Measurements from ENCODE around the gene CNTN1. TPM values are rescaled to one million over a fixed set of nuclear protein-coding genes. Genes with fewer than 3 reads are reported as not detected.

CNTN1 gene
- polyA plus RNA-seq, 1 donor from 2014 or later: 101 TPM

DNA sequence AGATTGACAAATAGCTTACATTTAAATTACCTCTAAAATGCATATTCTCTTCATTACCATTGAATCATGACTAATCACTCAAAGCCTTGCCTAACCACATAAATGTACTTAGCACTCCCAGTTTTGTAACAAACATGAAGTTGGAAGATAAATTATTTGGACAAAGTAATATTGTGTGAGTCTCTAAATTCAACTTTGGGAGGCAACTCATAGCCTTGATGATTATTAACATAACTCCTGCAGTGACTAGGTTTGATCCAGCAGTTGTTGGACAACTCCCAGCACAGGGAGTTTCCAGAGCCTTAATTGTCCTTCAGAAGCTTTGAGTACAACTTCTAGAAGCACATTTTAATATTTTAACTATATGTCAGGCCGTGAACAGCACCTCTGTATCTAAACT is 342.4 kb downstream of the CNTN1 start:
- H3K27ac ChIP-seq (ENCODE audit: low read length): no peak overlapping the region
- TF ChIP-seq RAD21 (conservative IDR thresholded peaks at IDR 0.05): no peak
- no peak for TF ChIP-seq EZH2 (IDR thresholded peaks at IDR 0.05; ENCODE audit: borderline replicate concordance, insufficient read depth, low read length, poor library complexity, severe bottlenecking)
- TF ChIP-seq, protein P1, sequence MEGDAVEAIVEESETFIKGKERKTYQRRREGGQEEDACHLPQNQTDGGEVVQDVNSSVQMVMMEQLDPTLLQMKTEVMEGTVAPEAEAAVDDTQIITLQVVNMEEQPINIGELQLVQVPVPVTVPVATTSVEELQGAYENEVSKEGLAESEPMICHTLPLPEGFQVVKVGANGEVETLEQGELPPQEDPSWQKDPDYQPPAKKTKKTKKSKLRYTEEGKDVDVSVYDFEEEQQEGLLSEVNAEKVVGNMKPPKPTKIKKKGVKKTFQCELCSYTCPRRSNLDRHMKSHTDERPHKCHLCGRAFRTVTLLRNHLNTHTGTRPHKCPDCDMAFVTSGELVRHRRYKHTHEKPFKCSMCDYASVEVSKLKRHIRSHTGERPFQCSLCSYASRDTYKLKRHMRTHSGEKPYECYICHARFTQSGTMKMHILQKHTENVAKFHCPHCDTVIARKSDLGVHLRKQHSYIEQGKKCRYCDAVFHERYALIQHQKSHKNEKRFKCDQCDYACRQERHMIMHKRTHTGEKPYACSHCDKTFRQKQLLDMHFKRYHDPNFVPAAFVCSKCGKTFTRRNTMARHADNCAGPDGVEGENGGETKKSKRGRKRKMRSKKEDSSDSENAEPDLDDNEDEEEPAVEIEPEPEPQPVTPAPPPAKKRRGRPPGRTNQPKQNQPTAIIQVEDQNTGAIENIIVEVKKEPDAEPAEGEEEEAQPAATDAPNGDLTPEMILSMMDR (IDR thresholded peaks at IDR 0.05; ENCODE audit: poor library complexity, severe bottlenecking): no peak
- no peak for TF ChIP-seq TAF1 (IDR thresholded peaks at IDR 0.05; ENCODE audit: low read depth)
- H3K9ac ChIP-seq (ENCODE audit: low read length): no peak overlapping the region
- no peak overlapping the region for H2AFZ ChIP-seq (ENCODE audit: low read depth, low read length)
- H3K4me2 ChIP-seq (ENCODE audit: low read length): no peak overlapping the region
- H4K20me1 ChIP-seq (ENCODE audit: insufficient read depth): no peaks in the 10 kb centered on the region
- H3K4me3 ChIP-seq (ENCODE audit: low read length): no peak overlapping the region
- H3K9me2 ChIP-seq (ENCODE audit: insufficient read depth, low read length): no peaks in the 10 kb centered on the region
- no peaks in the 10 kb centered on the region for H3K27me3 ChIP-seq (ENCODE audit: insufficient read depth, low read depth, low read length)
- H3K9me3 ChIP-seq (ENCODE audit: low read length): no peaks in the 10 kb centered on the region
- no peaks in the 10 kb centered on the region for H3K36me3 ChIP-seq (ENCODE audit: insufficient read depth, low read length)
- no peaks in the 10 kb centered on the region for H3F3A ChIP-seq (ENCODE audit: insufficient read depth, low read length, poor library complexity, severe bottlenecking)
- no peaks in the 10 kb centered on the region for H3K79me2 ChIP-seq (replicated peaks; ENCODE audit: insufficient read depth, low read length)

GRCh38 chr12:41039461-41039860 is 347.2 kb downstream of the CNTN1 start:
- H4K20me1 ChIP-seq (ENCODE audit: insufficient read depth): no peaks in the 10 kb centered on the region
- no peaks in the 10 kb centered on the region for H3F3A ChIP-seq (ENCODE audit: insufficient read depth, low read length, poor library complexity, severe bottlenecking)
- H3K9me3 ChIP-seq (ENCODE audit: low read length): no peaks in the 10 kb centered on the region
- H3K9me2 ChIP-seq (ENCODE audit: insufficient read depth, low read length): no peaks in the 10 kb centered on the region
- no peaks in the 10 kb centered on the region for H3K36me3 ChIP-seq (ENCODE audit: insufficient read depth, low read length)
- H3K4me2 ChIP-seq (ENCODE audit: low read length): no peak overlapping the region
- H3K27ac ChIP-seq (ENCODE audit: low read length): no peak overlapping the region
- H2AFZ ChIP-seq (ENCODE audit: low read depth, low read length): no peak overlapping the region
- H3K79me2 ChIP-seq (replicated peaks; ENCODE audit: insufficient read depth, low read length): no peaks in the 10 kb centered on the region
- H3K9ac ChIP-seq (ENCODE audit: low read length): no peak overlapping the region
- H3K4me3 ChIP-seq (ENCODE audit: low read length): no peak overlapping the region
- no peaks in the 10 kb centered on the region for H3K27me3 ChIP-seq (ENCODE audit: insufficient read depth, low read depth, low read length)
- no peak for TF ChIP-seq RAD21 (conservative IDR thresholded peaks at IDR 0.05)
- TF ChIP-seq EZH2 (IDR thresholded peaks at IDR 0.05; ENCODE audit: borderline replicate concordance, insufficient read depth, low read length, poor library complexity, severe bottlenecking): no peak
- TF ChIP-seq TAF1 (IDR thresholded peaks at IDR 0.05; ENCODE audit: low read depth): no peak
- TF ChIP-seq SMC3 (conservative IDR thresholded peaks at IDR 0.05; ENCODE audit: poor library complexity): no peak
- TF ChIP-seq POLR2AphosphoS5 (IDR thresholded peaks at IDR 0.05): no peak
- no peak for TF ChIP-seq EP300 (conservative IDR thresholded peaks at IDR 0.05; ENCODE audit: poor library complexity, severe bottlenecking)
- TF ChIP-seq, protein P1 (IDR thresholded peaks at IDR 0.05; ENCODE audit: poor library complexity, severe bottlenecking): no peak
- TF ChIP-seq, protein P2, sequence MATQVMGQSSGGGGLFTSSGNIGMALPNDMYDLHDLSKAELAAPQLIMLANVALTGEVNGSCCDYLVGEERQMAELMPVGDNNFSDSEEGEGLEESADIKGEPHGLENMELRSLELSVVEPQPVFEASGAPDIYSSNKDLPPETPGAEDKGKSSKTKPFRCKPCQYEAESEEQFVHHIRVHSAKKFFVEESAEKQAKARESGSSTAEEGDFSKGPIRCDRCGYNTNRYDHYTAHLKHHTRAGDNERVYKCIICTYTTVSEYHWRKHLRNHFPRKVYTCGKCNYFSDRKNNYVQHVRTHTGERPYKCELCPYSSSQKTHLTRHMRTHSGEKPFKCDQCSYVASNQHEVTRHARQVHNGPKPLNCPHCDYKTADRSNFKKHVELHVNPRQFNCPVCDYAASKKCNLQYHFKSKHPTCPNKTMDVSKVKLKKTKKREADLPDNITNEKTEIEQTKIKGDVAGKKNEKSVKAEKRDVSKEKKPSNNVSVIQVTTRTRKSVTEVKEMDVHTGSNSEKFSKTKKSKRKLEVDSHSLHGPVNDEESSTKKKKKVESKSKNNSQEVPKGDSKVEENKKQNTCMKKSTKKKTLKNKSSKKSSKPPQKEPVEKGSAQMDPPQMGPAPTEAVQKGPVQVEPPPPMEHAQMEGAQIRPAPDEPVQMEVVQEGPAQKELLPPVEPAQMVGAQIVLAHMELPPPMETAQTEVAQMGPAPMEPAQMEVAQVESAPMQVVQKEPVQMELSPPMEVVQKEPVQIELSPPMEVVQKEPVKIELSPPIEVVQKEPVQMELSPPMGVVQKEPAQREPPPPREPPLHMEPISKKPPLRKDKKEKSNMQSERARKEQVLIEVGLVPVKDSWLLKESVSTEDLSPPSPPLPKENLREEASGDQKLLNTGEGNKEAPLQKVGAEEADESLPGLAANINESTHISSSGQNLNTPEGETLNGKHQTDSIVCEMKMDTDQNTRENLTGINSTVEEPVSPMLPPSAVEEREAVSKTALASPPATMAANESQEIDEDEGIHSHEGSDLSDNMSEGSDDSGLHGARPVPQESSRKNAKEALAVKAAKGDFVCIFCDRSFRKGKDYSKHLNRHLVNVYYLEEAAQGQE (IDR thresholded peaks at IDR 0.05; ENCODE audit: borderline replicate concordance): no peak
- TF ChIP-seq MXI1 (conservative IDR thresholded peaks at IDR 0.05; ENCODE audit: poor library complexity, severe bottlenecking): no peak

Data from neural cell (in vitro differentiated cells).